Measurements from ENCODE around the gene SH3RF3. TPM values are rescaled to one million over a fixed set of nuclear protein-coding genes. Genes with fewer than 3 reads are reported as not detected.
A peak's percentile ranks its signal among the peaks of the same experiment; 100 is the strongest.

The SH3RF3 gene
- total and polyA plus RNA-seq, 4 donors: 2.9 to 9.7 (median 8.6) TPM

- 86 to 90% methylated on average over 6 of the region's 6 CpGs for WGBS, 2 donors
- no peak for TF ChIP-seq CTCF (IDR thresholded peaks at IDR 0.05; ENCODE audit: control extremely low read depth, extremely low read depth)
- Histone ChIP-seq H3K4me1 (ENCODE audit: control insufficient read depth in 5 of 5, insufficient read depth in 5 of 5, low read length in 5 of 5) (peaks cover 0 to 12% (median 0%) of the 10 kb centered on the region in 5 donors), H3K27me3 (ENCODE audit: control insufficient read depth in 3 of 3, insufficient read depth in 3 of 3, low read length in 2 of 3) (no peaks in the 10 kb centered on the region), H3K9me3 (ENCODE audit: control insufficient read depth in 4 of 4, insufficient read depth in 3 of 4, low read length in 3 of 4) (peaks cover 0 to 5% (median 0%) of the 10 kb centered on the region in 4 donors), H3K27ac (ENCODE audit: low read depth in 1 of 2, low read length in 1 of 2) (no peak overlapping the region), H3K36me3 (ENCODE audit: control insufficient read depth in 4 of 4, insufficient read depth in 4 of 4, low read length in 4 of 4) (no peaks in the 10 kb centered on the region), H3K9ac (ENCODE audit: insufficient read depth in 1 of 2, low read length in 2 of 2) (no peak overlapping the region), H3K4me3 (no peak overlapping the region)
- DNase-seq: no peak
- ATAC-seq (ENCODE audit: insufficient read depth, low FRiP score): no peak
Measured at GRCh38 chr2:109208951-109209335, 79.9 kb downstream of the SH3RF3 start.

- Histone ChIP-seq H3K4me3 (no peak overlapping the region), H3K4me1 (ENCODE audit: control insufficient read depth in 5 of 5, insufficient read depth in 5 of 5, low read length in 5 of 5) (peaks cover 0 to 12% (median 0%) of the 10 kb centered on the region in 5 donors), H3K27ac (ENCODE audit: low read depth in 1 of 2, low read length in 1 of 2) (peak overlapping the region in 1 of 2 donors; percentile 37), H3K9me3 (ENCODE audit: control insufficient read depth in 4 of 4, insufficient read depth in 3 of 4, low read length in 3 of 4) (peaks cover 0 to 5% (median 0%) of the 10 kb centered on the region in 4 donors), H3K27me3 (ENCODE audit: control insufficient read depth in 3 of 3, insufficient read depth in 3 of 3, low read length in 2 of 3) (no peaks in the 10 kb centered on the region), H3K36me3 (ENCODE audit: control insufficient read depth in 4 of 4, insufficient read depth in 4 of 4, low read length in 4 of 4) (no peaks in the 10 kb centered on the region), H3K9ac (ENCODE audit: insufficient read depth in 1 of 2, low read length in 2 of 2) (no peak overlapping the region)
- ATAC-seq (ENCODE audit: insufficient read depth, low FRiP score) (no peak), DNase-seq (no peak)
- no peak for TF ChIP-seq CTCF (IDR thresholded peaks at IDR 0.05; ENCODE audit: control extremely low read depth, extremely low read depth)
- 51 to 80% methylated on average over 4 of the region's 4 CpGs for WGBS, 2 donors
Measured at GRCh38 chr2:109209412-109209811, 80.4 kb downstream of the SH3RF3 start.

GRCh38 chr2:109209941-109210340 lies 80.9 kb downstream of the SH3RF3 start:
- Histone ChIP-seq H3K9me3 (ENCODE audit: control insufficient read depth in 4 of 4, insufficient read depth in 3 of 4, low read length in 3 of 4) (peaks cover 0 to 5% (median 0%) of the 10 kb centered on the region in 4 donors), H3K9ac (ENCODE audit: insufficient read depth in 1 of 2, low read length in 2 of 2) (no peak overlapping the region), H3K4me3 (no peak overlapping the region), H3K27me3 (ENCODE audit: control insufficient read depth in 3 of 3, insufficient read depth in 3 of 3, low read length in 2 of 3) (no peaks in the 10 kb centered on the region), H3K36me3 (ENCODE audit: control insufficient read depth in 4 of 4, insufficient read depth in 4 of 4, low read length in 4 of 4) (no peaks in the 10 kb centered on the region), H3K4me1 (ENCODE audit: control insufficient read depth in 5 of 5, insufficient read depth in 5 of 5, low read length in 5 of 5) (peaks cover 0 to 12% (median 0%) of the 10 kb centered on the region in 5 donors), H3K27ac (ENCODE audit: low read depth in 1 of 2, low read length in 1 of 2) (peak overlapping the region in 1 of 2 donors; percentile 4)
- DNase-seq (no peak), ATAC-seq (ENCODE audit: insufficient read depth, low FRiP score) (no peak)
- 93 to 94% methylated on average over 7 of the region's 7 CpGs for WGBS, 2 donors
- no peak for TF ChIP-seq CTCF (IDR thresholded peaks at IDR 0.05; ENCODE audit: control extremely low read depth, extremely low read depth)

All from lung (tissue), 12 donors.